GM12891 (cell line): ENCODE measurements around the gene WNK1.

ENCODE experiments used
- PAX5 ChIP-seq: IDR thresholded peaks from 2 replicates; pipeline ENCODE4 v1.6.1; 2011; ENCODE audit warnings: low read length, moderate library complexity, mild to moderate bottlenecking; ENCODE audit not compliant: insufficient read depth, severe bottlenecking
- POLR2A ChIP-seq: IDR thresholded peaks from 2 replicates; pipeline ENCODE4 v1.6.1; 2011; ENCODE audit warnings: low read depth, low read length, control low read depth
- POLR2AphosphoS5 ChIP-seq: IDR thresholded peaks from 2 replicates; pipeline ENCODE4 v1.6.1; 2011; ENCODE audit warnings: low read depth, low read length, control low read depth
- POU2F2 ChIP-seq: IDR thresholded peaks from 2 replicates; pipeline ENCODE4 v1.6.1; 2011; ENCODE audit warnings: low read depth, mild to moderate bottlenecking, control low read depth, low read length, moderate library complexity
- TAF1 ChIP-seq: IDR thresholded peaks from 2 replicates; pipeline ENCODE4 v1.6.1; 2011; ENCODE audit warnings: low read depth, low read length, control low read depth

- no peak for TF ChIP-seq TAF1
- no peak for TF ChIP-seq POLR2A
- no peak for TF ChIP-seq POLR2AphosphoS5
- no peak for TF ChIP-seq PAX5
- TF ChIP-seq POU2F2: no peak
Measured at GRCh38 chr12:835754-836518, 83.6 kb downstream of the WNK1 start.
